Coronary artery (tissue), 2 donors: Measurements from ENCODE around the gene KRTAP4-3.
"Not testable (repeated sequence)": the region's sequence is repeated elsewhere in the genome, so short reads cannot be mapped to it uniquely, and the experiment has no call there.

ENCODE experiments used
- DNase-seq: peaks from one replicate; pipeline ENCODE4 v3.0.0-alpha.2; 2017; ENCODE audit warnings: low spot score
- H3K27ac ChIP-seq, 2 donors: fragments of 200-600 bp; sonication (generic); one replicate each; pipeline ENCODE4 v1.5.1; 2016 to 2019
- H3K4me3 ChIP-seq: fragments of 200-600 bp; sonication (generic); 2 replicates; pipeline ENCODE4 v1.5.1; 2016; ENCODE audit warnings: mild to moderate bottlenecking, moderate library complexity
- CTCF ChIP-seq: fragments of 200-600 bp; sonication (generic); IDR thresholded peaks from one replicate; pipeline ENCODE4 v1.5.1; 2019; ENCODE audit warnings: antibody characterized with exemption

KRTAP4-3 gene

GRCh38 chr17:41151525-41151924 is 16.5 kb downstream of the KRTAP4-3 start:
- no peak for DNase-seq
- H3K4me3 ChIP-seq: no peak overlapping the region
- H3K27ac ChIP-seq: no peak overlapping the region
- no peak for TF ChIP-seq CTCF

- no peak overlapping the region for H3K27ac ChIP-seq
- no peak for TF ChIP-seq CTCF
- no peak for DNase-seq
- H3K4me3 ChIP-seq: no peak overlapping the region
Measured at GRCh38 chr17:41150026-41150425, 18.0 kb downstream of the KRTAP4-3 start.

GRCh38 chr17:41149652-41149985 is 18.4 kb downstream of the KRTAP4-3 start, which contains the start of gene KRTAP4-5:
Gene KRTAP4-5 (minus strand): TSS chr17:41149825. CDS start chr17:41149767, 58 bp downstream.
- no peak for DNase-seq
- Histone ChIP-seq H3K4me3 (no peak within 1 kb of the TSS), H3K27ac (no peak within 1 kb of the TSS)
- no peak for TF ChIP-seq CTCF

- H3K4me3 ChIP-seq, H3K27ac ChIP-seq, DNase-seq: not testable (repeated sequence)
Measured at GRCh38 chr17:41148971-41149651, 18.9 kb downstream of the KRTAP4-3 start.

GRCh38 chr17:41147531-41148204 is 20.4 kb downstream of the KRTAP4-3 start:
- Histone ChIP-seq H3K4me3 (no peak overlapping the region), H3K27ac (no peak overlapping the region)
- DNase-seq: no peak
- no peak for TF ChIP-seq CTCF

GRCh38 chr17:41145261-41145660 is 22.8 kb downstream of the KRTAP4-3 start:
- DNase-seq: no peak
- Histone ChIP-seq H3K4me3 (no peak overlapping the region), H3K27ac (no peak overlapping the region)
- no peak for TF ChIP-seq CTCF

GRCh38 chr17:41144846-41145245 is 23.2 kb downstream of the KRTAP4-3 start:
- DNase-seq: no peak
- Histone ChIP-seq H3K27ac (no peak overlapping the region), H3K4me3 (no peak overlapping the region)
- TF ChIP-seq CTCF: no peak
